ENCODE data around the gene LCE1E.

LCE1E gene

GRCh38 chr1:152760551-152761190, 25.4 kb upstream of the LCE1E start:
- TF ChIP-seq GATA1 (IDR thresholded peaks at IDR 0.05; ENCODE audit: low read depth, low read length) = no peak
- no peak for DNase-seq

GRCh38 chr1:152761609-152762213, 24.3 kb upstream of the LCE1E start:
- TF ChIP-seq GATA1 (IDR thresholded peaks at IDR 0.05; ENCODE audit: low read depth, low read length) = no peak
- no peak for TF ChIP-seq POLR2A (IDR thresholded peaks at IDR 0.05; ENCODE audit: low read length)
- no peak for DNase-seq

GRCh38 chr1:152768847-152769533, 17.1 kb upstream of the LCE1E start:
- no peak for DNase-seq
- no peak for TF ChIP-seq POLR2A (IDR thresholded peaks at IDR 0.05; ENCODE audit: low read length)
- TF ChIP-seq GATA1 (IDR thresholded peaks at IDR 0.05; ENCODE audit: low read depth, low read length) = no peak

GRCh38 chr1:152770411-152770810, 15.6 kb upstream of the LCE1E start:
- no peak for DNase-seq
- no peak for TF ChIP-seq GATA1 (IDR thresholded peaks at IDR 0.05; ENCODE audit: low read depth, low read length)
- TF ChIP-seq POLR2A (IDR thresholded peaks at IDR 0.05; ENCODE audit: low read length) = no peak

- TF ChIP-seq GATA1 (IDR thresholded peaks at IDR 0.05; ENCODE audit: low read depth, low read length) (no peak), POLR2A (IDR thresholded peaks at IDR 0.05; ENCODE audit: low read length) (no peak)
- no peak for DNase-seq
Measured at GRCh38 chr1:152774875-152775274, 11.2 kb upstream of the LCE1E start, which contains the start of gene LCE1F. TSS of gene LCE1F (plus strand) at chr1:152775140. CDS start at chr1:152776372, 1,232 bp downstream.

GRCh38 chr1:152776361-152776760, 9.7 kb upstream of the LCE1E start:
- no peak for DNase-seq
- TF ChIP-seq GATA1 (IDR thresholded peaks at IDR 0.05; ENCODE audit: low read depth, low read length) (no peak), POLR2A (IDR thresholded peaks at IDR 0.05; ENCODE audit: low read length) (no peak)

- DNase-seq = peak; percentile 6 to 34
- no peak for TF ChIP-seq GATA1 (IDR thresholded peaks at IDR 0.05; ENCODE audit: low read depth, low read length)
- TF ChIP-seq POLR2A (IDR thresholded peaks at IDR 0.05; ENCODE audit: low read length) = no peak
Measured at GRCh38 chr1:152777510-152778137, 8.4 kb upstream of the LCE1E start.

- TF ChIP-seq POLR2A (IDR thresholded peaks at IDR 0.05; ENCODE audit: low read length) = no peak
- no peak for TF ChIP-seq GATA1 (IDR thresholded peaks at IDR 0.05; ENCODE audit: low read depth, low read length)
- no peak for DNase-seq
Measured at GRCh38 chr1:152783095-152783494, 3.0 kb upstream of the LCE1E start.

GRCh38 chr1:152795686-152796085, 9.6 kb downstream of the LCE1E start:
- no peak for DNase-seq

GRCh38 chr1:152796421-152796820, 10.4 kb downstream of the LCE1E start, which contains the start of gene LCE1D:
TSS of gene LCE1D (plus strand) at chr1:152796721. CDS start at chr1:152797795, 1,074 bp downstream.
- DNase-seq = no peak
- TF ChIP-seq POLR2A (IDR thresholded peaks at IDR 0.05; ENCODE audit: low read length) (no peak), GATA1 (IDR thresholded peaks at IDR 0.05; ENCODE audit: low read depth, low read length) (no peak)

More at GRCh38 chr1:152795686-152796085, 9.6 kb downstream of the LCE1E start:
- no peak for TF ChIP-seq POLR2A (IDR thresholded peaks at IDR 0.05; ENCODE audit: low read length)
- TF ChIP-seq GATA1 (IDR thresholded peaks at IDR 0.05; ENCODE audit: low read depth, low read length) = no peak

- no peak for DNase-seq
- TF ChIP-seq GATA1 (IDR thresholded peaks at IDR 0.05; ENCODE audit: low read depth, low read length) (no peak), POLR2A (IDR thresholded peaks at IDR 0.05; ENCODE audit: low read length) (no peak)
Measured at GRCh38 chr1:152801333-152801732, 15.3 kb downstream of the LCE1E start.

- DNase-seq = no peak
- TF ChIP-seq POLR2A (IDR thresholded peaks at IDR 0.05; ENCODE audit: low read length) = no peak
- TF ChIP-seq GATA1 (IDR thresholded peaks at IDR 0.05; ENCODE audit: low read depth, low read length) = no peak
Measured at GRCh38 chr1:152806576-152806975, 20.5 kb downstream of the LCE1E start, which contains the start of gene LCE1C. TSS of gene LCE1C (minus strand) at chr1:152806651. CDS start at chr1:152805478, 1,173 bp downstream.

GRCh38 chr1:152811050-152811449, 25.0 kb downstream of the LCE1E start:
- DNase-seq = no peak
- TF ChIP-seq GATA1 (IDR thresholded peaks at IDR 0.05; ENCODE audit: low read depth, low read length) (no peak), POLR2A (IDR thresholded peaks at IDR 0.05; ENCODE audit: low read length) (no peak)

- no peak for DNase-seq
- TF ChIP-seq GATA1 (IDR thresholded peaks at IDR 0.05; ENCODE audit: low read depth, low read length) (no peak), POLR2A (IDR thresholded peaks at IDR 0.05; ENCODE audit: low read length) (no peak)
Measured at GRCh38 chr1:152811671-152812070, 25.6 kb downstream of the LCE1E start, which contains the start of gene LCE1B. TSS of gene LCE1B (plus strand) at chr1:152811971. CDS start at chr1:152812447, 476 bp downstream.

Measured in erythroblast (primary cell).